Ishikawa (cell line): ENCODE measurements around the gene MYH14.

Experiments
- EP300 ChIP-seq: IDR thresholded peaks from 2 replicates; pipeline ENCODE4 v1.6.1; 2012; ENCODE audit warnings: borderline replicate concordance
- RAD21 ChIP-seq: IDR thresholded peaks from 2 replicates; pipeline ENCODE4 v1.6.1; 2012; ENCODE audit warnings: low read depth
- TF ChIP-seq, protein P1 (sequence below): IDR thresholded peaks from 2 replicates; pipeline ENCODE4 v1.6.1; 2012

DNA sequence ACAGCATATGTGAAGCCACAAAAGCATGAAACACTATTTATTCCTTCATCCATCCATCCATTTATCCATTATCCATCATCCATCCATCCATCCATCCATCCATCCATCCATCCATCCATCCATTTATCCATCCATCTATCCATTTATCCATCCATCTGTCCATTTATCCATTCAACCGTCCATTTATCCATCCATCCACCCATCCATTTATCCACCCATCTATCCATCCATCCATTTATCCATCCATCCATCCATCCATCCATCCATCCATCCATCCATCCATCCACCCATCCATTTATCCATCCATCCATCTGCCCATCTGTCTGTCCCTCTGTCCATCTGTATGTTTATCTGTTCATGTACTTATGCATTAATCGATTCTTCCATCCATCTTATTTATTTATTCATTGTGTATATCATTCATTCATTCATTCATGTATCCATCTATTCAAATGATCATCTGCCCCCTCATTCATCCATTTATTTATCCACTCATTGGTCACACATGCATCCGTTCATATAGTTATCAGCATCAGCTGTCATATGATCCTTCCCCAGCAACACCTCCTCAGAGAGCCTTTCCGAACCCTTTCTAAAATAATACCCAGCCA lies 7.0 kb upstream of the MYH14 start:
- TF ChIP-seq EP300 = no peak
- TF ChIP-seq, protein P1, sequence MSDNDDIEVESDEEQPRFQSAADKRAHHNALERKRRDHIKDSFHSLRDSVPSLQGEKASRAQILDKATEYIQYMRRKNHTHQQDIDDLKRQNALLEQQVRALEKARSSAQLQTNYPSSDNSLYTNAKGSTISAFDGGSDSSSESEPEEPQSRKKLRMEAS = no peak
- no peak for TF ChIP-seq RAD21
